Right forelimb (tissue), 1 donor: Measurements from ENCODE around the gene PLA2G4C.
"Not testable (repeated sequence)": the region's sequence is repeated elsewhere in the genome, so short reads cannot be mapped to it uniquely, and the experiment has no call there.

Experiments used
- DNase-seq: peaks from one replicate; pipeline ENCODE4 v3.0.0-alpha.2; 2018

Gene PLA2G4C

DNA sequence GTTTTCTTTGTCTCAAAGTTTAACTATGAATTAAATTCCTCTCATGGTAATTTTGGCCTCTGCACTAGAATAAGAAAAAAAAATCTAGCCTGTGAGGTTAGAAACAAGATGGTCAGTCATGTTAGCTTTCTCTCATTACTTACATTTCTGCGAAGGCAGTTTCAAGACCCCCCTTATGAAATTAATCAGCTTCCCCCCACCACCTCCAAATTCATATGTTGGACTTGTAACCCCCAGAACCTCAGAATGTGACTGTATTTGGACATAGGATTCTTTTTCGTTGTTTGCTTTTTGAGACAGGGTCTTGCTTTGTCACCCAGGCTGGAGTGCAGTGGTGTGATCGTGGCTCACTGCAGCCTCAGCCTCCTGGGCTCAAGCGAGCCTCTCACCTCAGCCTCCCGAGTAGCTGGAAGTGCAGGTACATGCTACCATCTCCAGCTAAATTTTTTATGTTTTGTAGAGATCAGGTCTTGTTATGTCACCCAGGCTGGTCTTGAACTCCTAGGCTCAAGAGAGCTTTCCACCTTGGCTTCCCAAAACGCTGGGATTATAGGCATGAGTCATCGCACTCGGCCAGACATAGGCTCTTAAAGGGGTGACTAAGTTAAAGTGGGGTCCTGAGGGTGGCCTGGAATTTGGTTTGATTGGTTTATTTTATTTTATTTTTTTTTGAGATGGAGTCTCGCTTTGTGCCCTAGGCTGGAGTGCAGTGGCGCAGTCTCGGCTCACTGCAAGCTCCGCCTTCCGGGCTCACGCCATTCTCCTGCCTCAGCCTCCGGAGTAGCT, 1.4 kb downstream of the PLA2G4C start:
- DNase-seq: no peak

DNA sequence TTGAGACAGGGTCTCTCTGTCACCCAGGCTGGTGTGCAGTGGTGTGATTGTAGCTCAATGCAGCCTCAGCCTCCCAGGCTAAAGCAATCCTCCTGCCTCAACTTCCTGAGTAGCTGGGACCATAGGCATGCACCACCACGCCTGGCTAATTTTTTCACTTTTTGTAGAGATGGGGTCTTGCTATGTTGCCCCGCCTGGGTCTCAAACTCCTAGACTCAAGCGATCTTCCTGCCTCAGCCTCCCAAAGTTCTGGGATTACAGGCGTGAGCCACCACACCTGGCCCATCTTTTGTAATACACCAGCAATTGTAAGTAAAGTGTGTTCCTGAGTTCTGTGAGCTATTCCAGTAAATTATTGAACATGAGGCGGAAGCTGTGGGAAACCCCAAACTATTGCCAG, 6.7 kb downstream of the PLA2G4C start:
- no peak for DNase-seq

DNA sequence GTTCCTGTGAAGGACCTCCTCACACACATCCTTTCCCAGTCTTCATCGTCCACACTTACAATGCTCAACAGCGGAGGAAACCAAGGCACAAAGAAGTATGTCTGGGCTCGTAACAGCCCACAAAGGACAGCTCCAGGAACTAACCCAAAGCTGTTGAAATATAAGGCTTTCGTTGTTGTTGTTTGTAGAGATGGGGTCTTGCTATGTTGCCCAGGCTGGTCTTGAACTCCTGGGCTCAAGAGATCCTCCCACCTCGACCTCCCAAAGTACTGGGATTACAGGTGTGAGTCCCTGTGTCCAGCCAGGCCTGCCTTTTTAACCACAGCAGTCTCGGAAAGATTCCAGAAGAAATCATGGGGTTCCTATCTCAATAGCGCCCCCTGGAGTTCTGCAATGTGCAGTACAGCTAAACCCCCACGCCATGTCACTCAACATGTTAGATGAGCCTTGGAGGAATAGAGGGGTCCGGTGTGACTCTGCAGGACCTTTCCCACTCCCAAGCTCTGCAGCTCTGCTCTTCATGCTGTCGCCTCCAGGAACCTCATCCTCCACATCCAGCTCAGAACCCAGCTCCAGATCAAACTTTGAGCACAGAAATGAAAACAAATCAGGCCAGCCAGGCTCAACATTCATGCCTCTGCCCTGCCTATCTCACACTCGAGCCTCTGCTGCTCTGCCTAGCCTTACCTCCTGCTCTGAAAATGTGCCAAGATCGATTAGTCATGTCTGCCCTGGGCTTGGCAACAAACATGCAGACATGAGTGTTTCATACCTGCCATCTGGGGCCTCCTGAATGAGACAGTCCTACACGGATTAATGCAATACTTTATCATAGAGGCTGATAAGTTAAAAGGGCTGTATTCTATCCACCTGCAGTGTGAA, 7.5 kb downstream of the PLA2G4C start:
- no peak for DNase-seq

DNA sequence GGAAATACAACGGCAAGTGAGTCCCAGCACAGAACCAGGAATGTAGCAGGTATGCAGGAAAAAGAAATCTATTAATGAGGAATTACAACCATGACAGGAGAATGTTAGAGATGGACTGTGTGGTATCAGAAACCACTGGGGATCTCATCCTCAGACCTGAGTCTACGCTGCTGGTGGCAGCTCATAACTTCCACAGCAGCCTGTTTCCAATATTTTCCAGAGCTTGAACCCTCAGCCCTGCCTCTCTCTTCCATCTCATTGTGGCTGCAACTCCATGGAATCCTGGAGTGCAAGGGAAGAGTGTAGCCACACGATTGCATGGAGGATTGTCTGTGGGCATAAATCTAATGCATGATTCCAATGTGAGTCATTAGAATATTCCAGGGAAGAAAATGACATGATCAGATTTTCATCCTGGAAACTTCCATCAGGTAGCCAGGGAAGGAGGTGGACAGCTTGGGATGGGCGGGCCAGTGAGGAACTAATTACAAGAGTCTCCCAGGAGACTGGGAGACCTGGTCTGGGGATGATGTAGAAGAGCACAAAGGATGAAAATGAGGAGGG, 14.9 kb downstream of the PLA2G4C start:
- DNase-seq: no peak

DNA sequence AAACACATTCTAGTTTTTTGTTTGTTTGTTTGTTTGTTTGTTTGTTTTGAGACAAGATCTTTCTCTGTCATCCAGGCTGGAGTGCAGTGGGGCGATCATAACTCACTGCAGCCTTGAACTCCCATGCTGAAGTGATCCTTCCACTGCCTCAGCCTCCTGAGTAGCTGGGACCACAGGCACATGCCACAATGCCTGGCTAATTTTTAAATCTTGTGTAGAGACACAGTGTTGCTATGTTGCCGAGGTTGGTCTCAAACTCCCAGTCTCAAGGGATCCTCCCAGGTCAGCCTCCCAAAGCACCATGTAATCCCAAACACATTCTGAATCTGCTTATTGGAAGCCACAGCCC, 15.8 kb downstream of the PLA2G4C start:
- no peak for DNase-seq

DNA sequence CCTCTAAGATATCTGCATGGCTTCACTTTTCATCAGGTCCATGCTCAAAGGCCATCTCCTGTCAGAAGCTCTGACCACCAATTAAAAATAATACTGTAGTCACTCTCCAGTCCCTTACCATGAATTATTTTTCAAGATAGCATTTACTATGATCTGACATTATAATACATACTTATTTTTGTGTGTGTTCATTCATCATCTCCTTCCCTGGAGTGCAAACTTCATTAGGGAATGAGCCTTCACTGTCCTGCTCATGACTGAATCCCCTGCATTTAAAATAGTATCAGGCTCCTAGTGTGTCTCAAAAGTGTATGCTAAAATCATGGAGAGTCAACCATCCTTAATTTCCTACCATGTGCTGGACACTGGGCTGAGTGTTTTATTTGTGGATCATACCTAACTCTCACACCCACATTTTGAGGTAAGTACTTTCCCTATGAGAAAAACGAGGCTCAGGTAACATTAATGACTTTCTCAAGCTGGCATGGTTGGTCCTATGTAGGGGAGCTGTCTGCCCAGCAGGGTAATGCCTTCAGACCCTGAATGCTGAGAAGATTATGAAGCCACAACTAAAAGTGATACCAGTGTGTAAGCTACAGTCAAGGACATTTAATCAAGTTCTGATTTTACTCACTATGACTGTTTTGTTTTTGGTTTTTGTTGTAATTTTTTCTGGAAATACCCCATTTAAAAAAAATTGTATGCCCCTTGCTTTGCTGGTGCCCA, 16.3 kb downstream of the PLA2G4C start:
- DNase-seq: no peak

DNA sequence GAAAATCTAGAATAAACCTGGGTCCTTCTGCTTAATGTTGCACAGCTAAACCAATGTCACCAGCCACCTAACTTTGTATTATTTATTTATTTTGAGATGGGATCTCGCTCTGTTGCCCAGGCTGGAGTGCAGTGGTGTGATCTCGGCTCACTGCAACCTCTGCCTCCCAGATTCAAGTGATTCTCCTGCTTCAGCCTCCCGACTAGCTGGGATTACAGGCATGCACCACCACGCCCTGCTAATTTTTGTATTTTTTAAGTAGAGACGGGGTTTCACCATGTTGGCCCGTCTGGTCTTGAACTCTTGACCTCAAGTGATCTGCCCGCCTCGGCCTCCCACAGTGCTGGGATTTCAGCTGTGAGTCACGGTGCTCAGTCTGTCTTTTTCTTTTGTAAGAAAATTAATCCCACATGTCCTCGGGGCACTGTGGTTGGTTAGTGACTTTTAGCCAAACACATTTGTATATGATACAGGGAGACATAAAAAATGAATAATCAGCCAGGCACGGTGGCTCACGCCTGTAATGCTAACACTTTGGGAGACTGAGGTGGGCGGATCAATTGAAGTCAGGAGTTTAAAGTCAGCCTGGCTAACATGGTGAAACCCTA, 19.4 kb downstream of the PLA2G4C start:
- not testable (repeated sequence) for DNase-seq

DNA sequence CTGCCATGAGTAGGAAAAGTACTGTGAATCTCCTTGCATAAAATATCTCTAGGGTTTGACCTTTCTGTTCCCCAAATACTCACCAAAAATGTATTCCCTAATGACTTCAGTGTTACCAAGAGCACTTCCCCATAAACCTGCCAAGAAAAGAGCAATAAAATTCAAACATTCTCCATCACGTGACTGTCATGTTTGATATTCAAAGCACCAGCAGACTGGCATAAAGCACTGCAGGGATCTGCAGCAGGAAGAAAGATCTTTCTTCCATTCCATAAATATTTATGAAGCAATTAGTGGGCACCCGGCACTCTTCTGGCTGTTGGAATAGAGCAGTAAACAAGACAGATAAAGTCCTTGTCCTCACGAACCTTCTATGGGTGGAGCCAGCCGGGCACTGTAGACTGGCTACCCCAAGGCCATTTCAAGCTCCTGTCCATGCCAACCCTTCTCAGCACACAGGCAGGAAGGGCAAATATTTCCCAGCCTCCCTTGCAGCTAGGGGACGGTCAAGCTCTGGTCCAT, 20.3 kb downstream of the PLA2G4C start:
- DNase-seq: no peak

DNA sequence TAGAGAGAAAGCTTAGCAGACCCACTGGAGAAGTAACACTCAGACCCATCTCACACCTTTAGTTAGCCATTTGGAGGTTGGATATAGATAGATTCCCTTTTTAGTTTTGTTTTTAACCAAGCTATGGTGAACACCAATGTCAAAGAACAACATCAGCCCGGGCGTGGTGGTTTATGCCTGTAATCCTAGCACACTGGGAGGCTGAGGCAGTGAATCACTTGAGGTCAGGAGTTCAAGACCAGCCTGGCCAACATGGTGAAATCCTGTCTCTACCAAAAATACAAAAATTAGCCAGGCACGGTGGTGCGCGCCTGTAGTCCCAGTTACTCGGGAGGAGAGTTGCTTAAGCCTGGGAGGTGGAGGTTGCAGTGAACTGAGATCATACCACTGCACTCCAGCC, 21.6 kb downstream of the PLA2G4C start:
- not testable (repeated sequence) for DNase-seq

DNA sequence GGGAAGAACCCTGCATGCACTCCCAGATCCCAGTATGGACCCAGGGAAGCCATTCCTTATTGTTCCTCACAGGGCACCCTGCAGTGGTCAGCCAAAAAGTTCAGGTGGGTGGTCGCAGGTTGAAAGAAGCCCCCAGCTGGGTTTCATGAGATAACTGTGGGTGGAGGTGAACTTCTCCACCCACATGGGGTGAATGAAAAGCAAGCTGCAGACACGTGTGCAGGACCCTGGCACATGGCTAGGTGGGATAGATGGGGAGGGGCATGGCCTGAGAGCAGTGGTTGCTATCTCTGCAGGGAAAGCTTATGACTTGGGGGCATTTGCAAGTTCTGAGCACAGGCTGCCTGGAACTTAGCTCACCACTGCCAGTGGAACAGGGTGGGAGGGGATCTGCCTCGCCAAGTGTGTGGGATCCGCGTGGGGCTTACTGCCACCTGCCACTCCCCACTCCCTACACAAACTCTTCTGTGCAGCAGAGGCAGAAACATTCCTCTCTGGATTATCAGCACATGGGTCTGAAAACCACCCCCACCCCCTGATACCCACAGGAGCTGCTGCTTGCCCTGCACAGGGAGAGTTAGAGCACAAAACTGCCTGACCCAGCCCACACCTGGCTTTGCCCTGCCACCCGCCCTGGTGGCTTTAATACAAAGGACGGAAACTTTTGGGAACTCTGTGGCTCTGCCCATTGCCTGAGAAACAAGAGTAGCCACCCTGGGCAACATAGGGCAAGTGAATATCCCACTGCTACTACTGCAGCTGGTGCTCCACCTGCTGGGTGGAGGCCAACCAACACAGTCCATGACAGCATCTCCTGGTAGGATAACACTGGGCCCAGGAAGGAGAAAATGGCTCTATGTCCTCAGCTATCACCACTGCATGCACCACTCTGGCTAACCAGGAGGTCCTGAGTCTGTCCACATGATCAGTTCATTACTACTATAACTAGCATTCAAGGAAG, 24.4 kb downstream of the PLA2G4C start:
- no peak for DNase-seq

DNA sequence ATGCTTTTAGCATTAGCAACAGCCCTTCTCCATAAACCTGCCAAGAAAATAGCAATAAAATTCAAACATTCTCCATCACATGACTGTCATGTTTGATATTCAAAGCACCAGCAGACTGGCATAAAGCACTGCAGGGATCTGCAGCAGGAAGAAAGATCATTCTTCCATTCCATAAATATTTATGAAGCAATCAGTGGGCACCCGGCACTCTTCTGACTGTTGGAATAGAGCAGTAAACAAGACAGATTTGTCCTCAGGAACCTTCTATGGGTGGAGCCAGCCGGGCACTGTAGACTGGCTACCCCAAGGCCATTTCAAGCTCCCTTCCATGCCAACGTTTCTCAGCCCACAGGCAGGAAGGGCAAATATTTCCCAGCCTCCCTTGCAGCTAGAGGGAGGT, 25.5 kb downstream of the PLA2G4C start:
- DNase-seq: no peak

DNA sequence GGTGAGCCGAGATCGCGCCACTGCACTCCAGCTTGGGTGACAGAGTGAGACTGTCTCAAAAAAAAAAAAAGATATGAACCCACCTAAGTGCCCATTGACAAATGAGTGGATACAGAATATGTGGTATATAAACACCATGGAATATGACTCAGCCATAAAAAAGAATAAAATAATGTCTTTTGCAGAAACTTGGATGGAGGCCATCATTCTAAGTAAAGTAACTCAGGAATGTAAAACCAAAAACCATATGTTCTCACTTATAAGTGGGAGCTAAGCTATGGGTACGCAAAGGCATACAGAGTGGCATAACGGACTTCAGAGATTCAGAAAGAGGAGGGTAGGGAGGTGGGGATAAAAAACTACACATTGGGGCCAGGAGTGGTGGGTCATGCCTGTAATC, 29.5 kb downstream of the PLA2G4C start:
- no peak for DNase-seq

DNA sequence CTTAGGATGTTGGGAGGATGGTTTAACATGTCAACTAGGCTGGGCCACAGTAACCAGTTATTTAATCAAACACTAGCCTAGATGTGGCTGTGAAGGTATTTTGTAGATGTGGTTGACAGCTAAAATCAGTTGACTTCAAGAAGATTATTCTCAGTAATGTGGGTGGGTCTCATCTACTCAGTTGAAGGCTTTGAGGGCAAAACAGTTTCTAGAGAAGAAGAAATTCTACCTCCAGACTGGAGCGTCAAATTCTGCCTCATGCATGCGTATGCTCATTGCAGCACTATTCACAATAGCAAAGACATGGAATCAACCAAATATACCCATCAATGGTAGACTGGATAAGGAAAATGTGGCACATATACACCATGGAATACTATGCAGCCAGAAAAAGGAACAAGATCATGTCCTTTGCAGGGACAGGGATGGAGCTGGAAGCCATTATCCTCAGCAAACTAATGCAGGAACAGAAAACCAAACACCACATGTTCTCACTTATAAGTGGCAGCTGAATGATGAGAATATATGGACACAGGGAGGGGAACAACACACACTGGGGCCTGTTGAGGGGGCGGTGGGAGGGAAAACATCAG, 40.3 kb downstream of the PLA2G4C start:
- DNase-seq: not testable (repeated sequence)

DNA sequence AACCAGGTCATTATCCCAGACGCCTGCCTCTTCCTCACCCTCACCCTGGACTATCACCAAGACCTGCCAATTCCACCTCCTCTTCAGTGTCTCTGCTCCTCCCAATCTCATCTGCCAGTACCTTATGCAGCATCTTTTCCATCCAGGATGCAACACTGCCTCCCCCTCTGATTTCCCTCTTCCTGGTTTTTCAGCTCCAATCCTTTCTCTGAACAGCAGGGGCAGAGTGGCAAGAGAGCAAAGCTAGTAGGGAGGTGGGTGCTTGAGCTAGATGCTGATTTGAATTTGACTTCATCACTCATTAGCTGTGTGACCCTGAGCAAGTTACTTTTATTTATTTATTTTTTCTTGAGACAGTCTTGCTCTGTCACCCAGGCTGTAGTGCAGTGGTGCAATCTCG, 41.2 kb downstream of the PLA2G4C start:
- DNase-seq: no peak

DNA sequence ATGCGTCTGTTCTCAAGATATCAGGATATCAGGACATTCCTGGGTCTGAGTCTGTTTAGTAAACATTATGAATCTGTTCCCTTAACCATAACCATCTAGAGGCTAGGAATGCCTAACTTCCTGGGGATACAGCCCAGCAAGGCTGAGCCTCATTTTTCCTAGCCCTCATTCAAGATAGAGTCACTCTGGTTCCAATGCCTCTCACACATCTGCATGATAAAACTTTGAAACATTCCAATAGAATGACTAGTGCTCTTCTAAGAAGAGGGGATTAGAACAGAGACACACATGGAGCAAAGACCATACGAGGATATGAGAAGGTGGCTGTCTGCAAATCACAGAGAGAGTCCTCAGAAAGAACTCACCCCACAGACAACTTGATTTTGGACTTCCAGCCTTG, 46.1 kb downstream of the PLA2G4C start:
- DNase-seq: no peak

DNA sequence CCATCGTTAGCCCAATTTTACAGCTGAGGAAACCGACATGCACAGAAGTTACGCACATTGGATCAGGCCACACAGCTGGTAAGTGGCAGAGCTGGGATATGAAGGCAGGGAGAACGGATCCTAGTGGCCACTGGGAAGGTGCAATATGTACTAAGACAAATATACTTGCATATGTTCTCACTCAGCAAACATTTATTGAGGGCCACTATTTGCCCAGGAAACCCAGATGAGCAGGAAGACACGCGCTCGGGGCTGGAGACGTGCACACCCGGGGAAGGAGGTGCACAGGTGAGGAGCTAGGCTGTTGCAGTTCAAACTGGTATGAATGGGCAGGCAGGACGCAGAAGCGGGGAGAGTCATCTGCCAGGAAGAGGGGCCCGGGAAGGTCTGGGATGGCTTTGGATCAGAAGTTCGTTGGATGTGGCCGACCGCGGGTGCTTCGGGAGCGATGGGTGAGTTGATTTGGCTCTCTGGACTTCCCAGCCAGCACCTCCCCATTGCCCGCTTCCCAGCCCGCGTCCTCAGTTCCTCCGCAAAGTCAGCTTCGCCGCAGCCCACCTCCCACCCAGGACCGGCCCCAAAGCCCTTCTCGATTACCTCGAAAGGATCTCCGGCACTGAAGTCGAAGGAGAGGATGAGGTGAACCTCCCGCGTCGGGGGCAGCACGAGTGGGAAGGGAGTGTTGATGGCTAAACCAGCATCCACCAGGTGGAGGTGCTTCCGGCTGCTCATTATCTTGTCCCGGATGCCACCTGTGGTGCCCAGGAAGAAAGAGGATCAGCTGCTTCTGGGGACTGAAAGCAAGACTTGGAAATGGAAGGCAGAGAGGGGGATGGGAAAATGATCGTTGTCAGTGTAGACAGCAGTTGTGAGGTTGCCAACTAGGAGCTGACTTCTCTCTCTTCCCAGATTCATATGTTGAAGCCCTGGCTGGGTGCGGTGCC, 48.9 kb downstream of the PLA2G4C start:
- no peak for DNase-seq

DNA sequence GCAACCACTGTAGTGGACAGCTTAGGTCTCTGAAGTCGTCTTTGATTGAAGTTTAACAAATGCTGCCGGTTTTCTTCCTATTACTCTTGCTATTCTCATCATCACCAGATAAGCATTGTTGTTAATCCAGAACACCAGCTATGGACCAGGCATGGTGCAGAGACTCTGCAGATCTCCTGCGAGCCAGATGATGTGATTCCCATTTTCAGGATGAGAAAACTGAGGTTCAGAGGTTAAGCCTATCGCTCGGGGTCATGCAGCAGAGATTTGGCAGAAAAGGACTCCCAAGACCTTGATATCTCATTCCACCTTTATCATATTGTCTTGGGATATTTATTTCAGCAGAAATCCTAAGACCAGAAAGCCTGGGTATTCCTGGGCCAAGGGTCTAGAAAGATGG, 50.2 kb downstream of the PLA2G4C start:
- DNase-seq: no peak

DNA sequence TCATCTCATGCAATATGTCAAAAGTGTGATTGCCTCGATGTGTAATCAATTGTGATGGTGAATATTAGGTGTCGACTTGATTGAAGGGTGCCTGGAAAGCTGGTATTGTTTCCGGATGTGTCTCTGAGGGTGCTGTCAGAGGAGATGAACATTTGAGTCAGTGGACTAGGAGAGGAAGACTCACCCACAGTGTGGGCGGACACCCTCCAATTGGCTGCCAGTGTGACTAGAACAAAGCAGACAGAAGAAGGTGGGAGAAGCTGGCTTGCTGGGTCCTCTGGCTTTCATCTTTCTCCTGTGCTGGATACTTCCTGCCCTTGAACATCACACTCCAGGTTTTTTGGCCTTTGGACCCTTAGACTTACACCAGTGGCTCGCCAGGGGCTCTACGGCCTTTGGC, 51.3 kb downstream of the PLA2G4C start:
- DNase-seq: no peak

DNA sequence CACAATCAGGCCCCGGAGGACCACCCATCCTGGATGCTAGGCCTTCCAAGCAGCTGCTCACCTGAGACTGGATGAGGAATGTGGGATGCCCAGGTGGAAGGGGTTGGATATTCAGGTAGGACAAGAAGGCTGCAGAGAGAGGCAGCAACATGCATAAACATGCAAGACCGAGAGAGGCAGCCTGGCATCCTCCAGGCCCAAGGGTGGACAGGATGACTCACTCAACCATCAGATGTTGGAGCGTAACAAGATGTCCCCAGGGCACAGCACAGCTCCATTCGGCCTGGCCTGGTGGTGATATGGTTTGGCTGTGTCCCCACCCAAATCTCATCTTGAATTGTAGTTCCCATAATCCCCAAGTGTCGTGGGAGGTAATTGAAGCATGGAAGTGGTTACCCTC, 56.8 kb downstream of the PLA2G4C start:
- DNase-seq: no peak

DNA sequence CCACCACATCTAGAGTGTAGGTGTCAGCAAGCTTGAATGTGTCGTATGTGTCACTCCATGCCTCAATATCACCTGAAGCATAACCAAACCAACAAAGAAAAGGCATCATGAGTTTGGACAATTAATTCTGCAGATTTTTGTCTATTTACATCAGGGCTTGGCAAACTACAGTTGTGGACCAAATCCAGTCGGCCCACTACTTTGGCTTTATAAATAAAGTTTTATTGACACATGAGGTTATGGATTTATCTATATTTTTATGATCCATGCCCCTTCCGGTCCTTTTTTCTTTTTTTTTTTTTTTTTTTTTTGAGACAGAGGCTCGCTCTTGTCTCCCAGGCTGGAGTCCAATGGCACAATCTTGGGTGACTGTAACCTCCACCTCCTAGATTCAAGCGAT, 57.5 kb downstream of the PLA2G4C start:
- no peak for DNase-seq
